HG02588 (cell line): ENCODE measurements around the gene TEKT2.

Experiments
- ATAC-seq: cut with Tn5 transposase; IDR thresholded peaks from one replicate; pipeline ENCODE4 v1.9.1; 2021; ENCODE audit warnings: mild to moderate bottlenecking, moderate library complexity; ENCODE audit not compliant: unreplicated experiment

Gene TEKT2

GRCh38 chr1:36086529-36087232 lies 2.8 kb downstream of the TEKT2 start:
- no peak for ATAC-seq

GRCh38 chr1:36087233-36088123 lies 3.6 kb downstream of the TEKT2 start:
- ATAC-seq = no peak

- ATAC-seq = no peak
Measured at GRCh38 chr1:36088265-36088576, 4.3 kb downstream of the TEKT2 start.

- ATAC-seq = peak; percentile 64
Measured at GRCh38 chr1:36088577-36089392, 4.9 kb downstream of the TEKT2 start, which contains the start of gene ADPRS. TSS of gene ADPRS (plus strand) at chr1:36088892. CDS start at chr1:36088905, 13 bp downstream.

- ATAC-seq = no peak
Measured at GRCh38 chr1:36089393-36090121, 5.7 kb downstream of the TEKT2 start.

GRCh38 chr1:36091141-36091540 lies 7.2 kb downstream of the TEKT2 start:
- no peak for ATAC-seq

- no peak for ATAC-seq
Measured at GRCh38 chr1:36091698-36092097, 7.8 kb downstream of the TEKT2 start.

- ATAC-seq = no peak
Measured at GRCh38 chr1:36092166-36092797, 8.4 kb downstream of the TEKT2 start.

- ATAC-seq = no peak
Measured at GRCh38 chr1:36092798-36093185, 8.9 kb downstream of the TEKT2 start.

GRCh38 chr1:36093226-36093625 lies 9.3 kb downstream of the TEKT2 start:
- no peak for ATAC-seq

GRCh38 chr1:36093929-36094328 lies 10.0 kb downstream of the TEKT2 start:
- no peak for ATAC-seq

GRCh38 chr1:36094621-36095061 lies 10.7 kb downstream of the TEKT2 start:
- no peak for ATAC-seq

- no peak for ATAC-seq
Measured at GRCh38 chr1:36095760-36096405, 12.0 kb downstream of the TEKT2 start.

- no peak for ATAC-seq
Measured at GRCh38 chr1:36096500-36097432, 12.9 kb downstream of the TEKT2 start.

- ATAC-seq = no peak
Measured at GRCh38 chr1:36097693-36098585, 14.0 kb downstream of the TEKT2 start.

- ATAC-seq = no peak
Measured at GRCh38 chr1:36098650-36099365, 14.9 kb downstream of the TEKT2 start.
